ENCODE data around the gene LCP1. TPM values are rescaled to one million over a fixed set of nuclear protein-coding genes. Genes with fewer than 3 reads are reported as not detected.

Gene LCP1
- total RNA-seq, 1 donor, result 44.9 TPM

DNA sequence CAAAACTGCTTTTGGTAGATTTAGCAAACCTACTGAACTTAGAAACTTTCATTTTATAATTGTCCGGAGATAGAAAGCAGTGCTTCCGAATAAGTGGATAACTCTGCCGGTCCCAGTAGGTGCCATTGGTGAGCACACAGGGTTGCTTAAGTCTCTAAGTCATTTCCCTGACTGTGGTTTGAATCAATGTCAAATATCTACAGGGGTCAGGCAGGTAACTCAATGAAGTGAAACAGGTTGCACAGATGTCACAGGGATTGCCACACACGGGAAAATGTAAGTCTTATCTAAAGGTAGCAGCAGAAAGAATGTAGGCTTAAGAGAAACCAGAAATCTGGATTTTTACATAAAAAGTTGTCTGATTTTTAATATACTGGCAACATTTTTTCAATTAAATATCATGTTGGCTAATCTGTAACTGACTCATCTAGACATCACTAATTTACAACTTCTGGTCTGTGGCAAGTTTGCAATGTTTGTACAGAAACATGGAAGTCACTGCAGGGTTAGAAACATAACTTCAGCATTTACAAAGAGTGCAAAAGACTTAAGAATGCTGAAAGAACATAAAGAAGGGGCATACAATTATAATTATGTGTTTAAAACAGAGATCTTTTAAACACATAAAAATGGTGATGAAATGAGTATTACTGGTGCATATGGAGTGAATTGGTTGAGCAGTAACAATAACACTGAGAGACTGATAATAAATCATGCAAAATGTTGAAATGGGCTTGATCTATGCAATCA, 15.5 kb upstream of the LCP1 start:
- peak; percentile 24 for DNase-seq (ENCODE audit: low read depth)
- H3K4me3 ChIP-seq (ENCODE audit: low read depth, low read length), result no peak overlapping the region
- TF ChIP-seq, protein P1, sequence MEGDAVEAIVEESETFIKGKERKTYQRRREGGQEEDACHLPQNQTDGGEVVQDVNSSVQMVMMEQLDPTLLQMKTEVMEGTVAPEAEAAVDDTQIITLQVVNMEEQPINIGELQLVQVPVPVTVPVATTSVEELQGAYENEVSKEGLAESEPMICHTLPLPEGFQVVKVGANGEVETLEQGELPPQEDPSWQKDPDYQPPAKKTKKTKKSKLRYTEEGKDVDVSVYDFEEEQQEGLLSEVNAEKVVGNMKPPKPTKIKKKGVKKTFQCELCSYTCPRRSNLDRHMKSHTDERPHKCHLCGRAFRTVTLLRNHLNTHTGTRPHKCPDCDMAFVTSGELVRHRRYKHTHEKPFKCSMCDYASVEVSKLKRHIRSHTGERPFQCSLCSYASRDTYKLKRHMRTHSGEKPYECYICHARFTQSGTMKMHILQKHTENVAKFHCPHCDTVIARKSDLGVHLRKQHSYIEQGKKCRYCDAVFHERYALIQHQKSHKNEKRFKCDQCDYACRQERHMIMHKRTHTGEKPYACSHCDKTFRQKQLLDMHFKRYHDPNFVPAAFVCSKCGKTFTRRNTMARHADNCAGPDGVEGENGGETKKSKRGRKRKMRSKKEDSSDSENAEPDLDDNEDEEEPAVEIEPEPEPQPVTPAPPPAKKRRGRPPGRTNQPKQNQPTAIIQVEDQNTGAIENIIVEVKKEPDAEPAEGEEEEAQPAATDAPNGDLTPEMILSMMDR (IDR thresholded peaks at IDR 0.05; ENCODE audit: insufficient read depth, low read depth, low read length), result no peak

DNA sequence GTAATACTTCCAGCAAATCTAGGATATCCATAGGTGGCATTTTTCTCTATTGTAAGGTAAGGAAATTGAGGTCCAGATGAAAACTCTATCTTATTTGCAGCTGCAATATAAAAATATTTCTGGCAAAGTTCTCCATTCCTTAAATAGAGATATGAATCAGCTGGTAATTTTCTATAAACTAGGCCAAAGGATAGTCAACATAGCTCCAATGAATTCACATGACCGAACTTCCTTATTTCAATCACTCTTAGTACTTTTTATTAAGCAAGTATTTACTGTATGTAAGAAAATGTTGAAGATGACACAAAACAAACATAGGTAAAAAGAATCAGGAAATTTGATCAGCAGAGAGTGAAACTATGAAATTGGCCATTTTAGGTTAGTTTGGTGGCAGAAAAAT, 13.0 kb upstream of the LCP1 start:
- H3K4me3 ChIP-seq (ENCODE audit: low read depth, low read length), result no peak overlapping the region
- DNase-seq (ENCODE audit: low read depth), result no peak
- TF ChIP-seq, protein P1 (IDR thresholded peaks at IDR 0.05; ENCODE audit: insufficient read depth, low read depth, low read length), result no peak

DNA sequence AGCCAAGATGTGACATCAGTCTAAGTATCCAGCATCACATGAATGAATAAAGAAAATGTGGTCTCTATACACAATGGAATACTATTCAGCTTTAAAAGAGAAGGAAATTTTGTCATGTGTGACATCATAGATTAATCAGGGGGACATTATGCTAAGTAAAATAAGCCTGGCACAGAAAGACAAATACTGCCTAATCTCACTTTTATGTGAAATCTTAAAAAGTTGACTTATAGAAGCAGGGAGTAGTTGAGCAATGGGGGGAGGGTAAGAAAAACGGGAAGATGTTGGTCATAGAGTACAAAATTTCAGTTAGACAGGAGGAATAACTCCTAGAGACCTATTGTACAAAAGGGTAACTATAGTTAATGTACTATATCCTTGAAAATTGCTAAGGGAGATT, 10.4 kb upstream of the LCP1 start:
- TF ChIP-seq, protein P1 (IDR thresholded peaks at IDR 0.05; ENCODE audit: insufficient read depth, low read depth, low read length), result no peak
- no peak overlapping the region for H3K4me3 ChIP-seq (ENCODE audit: low read depth, low read length)
- DNase-seq (ENCODE audit: low read depth), result no peak

DNA sequence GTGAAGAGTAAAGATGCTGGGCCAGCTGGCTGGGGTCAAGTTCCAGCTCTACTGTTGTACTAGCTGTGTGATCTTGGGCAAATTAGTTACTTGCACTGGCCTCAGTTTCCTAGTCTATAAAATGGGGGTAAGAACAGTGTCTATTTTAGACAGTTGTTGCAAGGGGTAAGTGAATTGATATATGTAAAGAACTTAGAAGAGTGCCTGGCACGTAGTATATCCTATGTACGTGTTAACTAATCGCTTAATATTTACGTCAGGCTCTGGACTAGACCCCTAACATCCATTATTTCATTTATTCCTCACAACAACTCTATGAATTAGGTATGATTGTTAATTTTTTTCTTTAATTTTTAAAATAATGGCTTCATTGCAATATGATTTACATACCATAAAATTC, 3.7 kb upstream of the LCP1 start:
- TF ChIP-seq, protein P1 (IDR thresholded peaks at IDR 0.05; ENCODE audit: insufficient read depth, low read depth, low read length), result no peak
- DNase-seq (ENCODE audit: low read depth), result no peak
- no peak overlapping the region for H3K4me3 ChIP-seq (ENCODE audit: low read depth, low read length)

DNA sequence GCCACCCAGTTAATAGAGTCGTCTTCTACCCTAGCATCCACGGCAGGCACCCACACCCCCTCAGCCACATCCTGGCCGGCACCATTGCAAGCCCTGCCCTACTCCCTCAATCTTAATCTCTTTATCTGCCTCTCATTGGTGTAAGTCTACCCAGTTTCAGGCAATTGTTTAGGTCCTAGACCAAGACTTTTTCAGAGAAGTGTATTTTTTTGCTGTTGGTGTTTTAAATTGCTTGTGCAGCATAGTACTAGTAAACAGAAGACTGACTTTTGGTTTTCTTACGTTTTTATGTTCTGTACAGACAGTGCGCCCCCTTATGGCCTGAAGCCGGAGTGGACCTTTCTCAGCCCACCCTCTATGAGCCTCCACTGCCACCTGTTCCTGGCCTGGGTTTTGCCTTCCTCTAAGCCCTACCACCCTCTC, 2.3 kb upstream of the LCP1 start:
- no peak overlapping the region for H3K4me3 ChIP-seq (ENCODE audit: low read depth, low read length)
- peak; percentile 23 for DNase-seq (ENCODE audit: low read depth)
- TF ChIP-seq, protein P1 (IDR thresholded peaks at IDR 0.05; ENCODE audit: insufficient read depth, low read depth, low read length), result peak; percentile 61

DNA sequence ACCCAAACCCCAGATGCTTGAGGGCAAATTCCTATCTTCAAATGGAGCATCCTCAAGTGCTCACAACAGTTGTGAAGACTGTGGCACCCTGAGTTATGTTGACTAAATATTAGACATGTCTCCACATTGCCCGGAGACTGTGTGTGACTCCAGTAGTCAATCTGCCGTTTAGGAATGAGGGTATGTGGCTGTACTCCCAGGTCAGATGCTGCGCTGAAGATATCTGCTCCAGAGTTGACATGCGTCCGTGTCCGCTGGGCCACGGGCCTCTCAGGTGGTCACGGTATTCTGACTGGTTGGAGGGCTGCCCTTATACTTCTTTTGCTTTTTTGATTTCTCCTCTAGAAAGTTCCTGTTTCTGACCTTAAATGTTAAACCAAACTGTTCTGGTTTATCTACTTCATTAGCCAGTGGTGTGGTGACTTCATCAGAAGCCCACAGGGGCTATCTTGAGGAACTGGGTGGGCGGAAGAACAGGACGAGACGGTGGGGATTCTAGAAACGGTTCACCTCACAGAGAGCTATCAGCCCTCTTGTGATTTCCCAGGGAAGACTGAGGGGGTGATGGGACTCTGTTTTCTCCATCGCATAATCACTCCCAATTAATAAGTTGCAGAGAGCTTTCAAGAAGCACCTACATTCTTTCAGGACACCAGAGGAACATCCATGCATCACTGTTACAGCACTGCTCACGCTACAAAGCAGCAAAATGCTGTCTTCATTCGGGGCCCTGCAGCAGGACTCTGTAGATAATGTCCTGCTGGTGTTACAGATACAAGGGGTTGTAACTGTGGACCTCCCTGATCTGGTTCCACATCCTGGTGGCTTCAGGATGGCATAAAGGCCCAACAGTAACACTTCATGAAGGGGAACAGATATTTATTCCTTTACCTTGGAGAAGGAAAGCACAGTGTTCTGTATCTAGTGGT, 1.3 kb upstream of the LCP1 start:
- H3K4me3 ChIP-seq (ENCODE audit: low read depth, low read length), result no peak overlapping the region
- no peak for DNase-seq (ENCODE audit: low read depth)
- TF ChIP-seq, protein P1 (IDR thresholded peaks at IDR 0.05; ENCODE audit: insufficient read depth, low read depth, low read length), result no peak
